Panc1 (cell line): ENCODE measurements around the gene TRMT61A. TPM values are rescaled to one million over a fixed set of nuclear protein-coding genes. Genes with fewer than 3 reads are reported as not detected.
A peak's percentile ranks its signal among the peaks of the same experiment; 100 is the strongest.

ENCODE experiments used
- ATAC-seq: fragments of 200-7000 bp; cut with Tn5 transposase; 2 replicates; pipeline ENCODE4 v1.9.1; 2020; ENCODE audit warnings: mild to moderate bottlenecking, moderate library complexity
- BruUV-seq: library from RNA; stranded (reverse); fragments of 400-500 nt; replicated peaks from 2 replicates; lab custom pipeline; 2021; lab: Mats Ljungman, UMichigan
- CTCF ChIA-PET: fragments of 300-600 bp; sonication (Branson Sonifier 250); formaldehyde crosslinking; loops from one replicate; lab custom pipeline; 2022; ENCODE audit warnings: antibody characterized with exemption; lab: Charles Lee
- POLR2A ChIA-PET: fragments of 300-600 bp; sonication (Branson Sonifier 250); formaldehyde crosslinking; loops from one replicate; lab custom pipeline; 2022; ENCODE audit warnings: antibody characterized with exemption; lab: Charles Lee
- DNase-seq: peaks from one replicate; pipeline ENCODE4 v3.0.0-alpha.2; 2010; ENCODE audit warnings: low read depth, low spot score
- H3K27ac ChIP-seq: 2 replicates; pipeline ENCODE4 v1.5.1; 2011; ENCODE audit warnings: mild to moderate bottlenecking, low read length, inconsistent platforms
- H3K27me3 ChIP-seq: fragments of 200-500 bp; sonication (Bioruptor generic); 2 replicates; pipeline ENCODE4 v1.6.0; 2014; ENCODE audit warnings: low read length, inconsistent platforms; ENCODE audit not compliant: control insufficient read depth, insufficient read depth
- H3K36me3 ChIP-seq: fragments of 200-500 bp; sonication (Bioruptor generic); 2 replicates; pipeline ENCODE4 v1.5.1; 2014; ENCODE audit warnings: inconsistent platforms, mild to moderate bottlenecking, low read length, moderate library complexity; ENCODE audit not compliant: control insufficient read depth, insufficient read depth
- H3K4me1 ChIP-seq: 2 replicates; pipeline ENCODE4 v1.5.1; 2011; ENCODE audit warnings: inconsistent platforms, mild to moderate bottlenecking, low read length, moderate library complexity; ENCODE audit not compliant: control insufficient read depth, insufficient read depth
- H3K4me3 ChIP-seq, 2 experiments: 2 replicates each; pipeline ENCODE4 v1.5.1; 2011 to 2012; ENCODE audit warnings: low read depth in 2 of 2, low read length in 2 of 2, mild to moderate bottlenecking in 2 of 2, inconsistent platforms in 1 of 2, moderate library complexity in 1 of 2
- H3K9me3 ChIP-seq: fragments of 200-500 bp; sonication (Bioruptor generic); 2 replicates; pipeline ENCODE4 v1.5.1; 2014; ENCODE audit warnings: low read depth, mild to moderate bottlenecking, inconsistent platforms, low read length, moderate library complexity; ENCODE audit not compliant: control insufficient read depth, insufficient read depth
- POLR2AphosphoS5 ChIP-seq: IDR thresholded peaks from 2 replicates; pipeline ENCODE4 v1.6.1; 2012; ENCODE audit warnings: mild to moderate bottlenecking, low read depth, low read length, moderate library complexity
- SIN3A ChIP-seq: IDR thresholded peaks from 2 replicates; pipeline ENCODE4 v1.6.1; 2012; ENCODE audit warnings: low read depth, mild to moderate bottlenecking, low read length, moderate library complexity, borderline replicate concordance; ENCODE audit not compliant: insufficient read depth
- TCF7L2 ChIP-seq: IDR thresholded peaks from 2 replicates; pipeline ENCODE4 v1.6.1; 2011; ENCODE audit warnings: mild to moderate bottlenecking, low read depth, low read length, inconsistent platforms
- in situ Hi-C: cut with HindIII; loops from 2 replicates; pipeline ENCODE4 v1.10.0; 2016; ENCODE audit warnings: low sequenced_read_pairs, low pct_unique_long_range_greater_than_20kb
- intact Hi-C: fragments of 100-400 bp; cut with micrococcal nuclease; formaldehyde crosslinking; loops from one replicate; pipeline ENCODE4 v1.10.0; 2022; ENCODE audit not compliant: unreplicated experiment
- total RNA-seq: library from RNA; stranded (reverse); gene quantifications from one replicate; pipeline ENCODE4 v1.2.1, GENCODE V29; 2021; ENCODE audit not compliant: unreplicated experiment
- TF ChIP-seq, protein P1 (sequence below), 2 experiments: IDR thresholded peaks; 2 replicates each; pipeline ENCODE4 v1.6.1; 2011 to 2012; ENCODE audit warnings: low read depth in 2 of 2, control low read depth in 1 of 2, low read length in 1 of 2, mild to moderate bottlenecking in 1 of 2, moderate library complexity in 1 of 2; ENCODE audit not compliant: insufficient read depth in 1 of 2
- TF ChIP-seq, protein P2 (sequence below): fragments of 450-650 bp; IDR thresholded peaks from 2 replicates; pipeline ENCODE4 v1.5.1; 2017; ENCODE audit warnings: mild to moderate bottlenecking

The TRMT61A gene
- total RNA-seq, 1 experiment from 2014 or later: 22.9 TPM

DNA sequence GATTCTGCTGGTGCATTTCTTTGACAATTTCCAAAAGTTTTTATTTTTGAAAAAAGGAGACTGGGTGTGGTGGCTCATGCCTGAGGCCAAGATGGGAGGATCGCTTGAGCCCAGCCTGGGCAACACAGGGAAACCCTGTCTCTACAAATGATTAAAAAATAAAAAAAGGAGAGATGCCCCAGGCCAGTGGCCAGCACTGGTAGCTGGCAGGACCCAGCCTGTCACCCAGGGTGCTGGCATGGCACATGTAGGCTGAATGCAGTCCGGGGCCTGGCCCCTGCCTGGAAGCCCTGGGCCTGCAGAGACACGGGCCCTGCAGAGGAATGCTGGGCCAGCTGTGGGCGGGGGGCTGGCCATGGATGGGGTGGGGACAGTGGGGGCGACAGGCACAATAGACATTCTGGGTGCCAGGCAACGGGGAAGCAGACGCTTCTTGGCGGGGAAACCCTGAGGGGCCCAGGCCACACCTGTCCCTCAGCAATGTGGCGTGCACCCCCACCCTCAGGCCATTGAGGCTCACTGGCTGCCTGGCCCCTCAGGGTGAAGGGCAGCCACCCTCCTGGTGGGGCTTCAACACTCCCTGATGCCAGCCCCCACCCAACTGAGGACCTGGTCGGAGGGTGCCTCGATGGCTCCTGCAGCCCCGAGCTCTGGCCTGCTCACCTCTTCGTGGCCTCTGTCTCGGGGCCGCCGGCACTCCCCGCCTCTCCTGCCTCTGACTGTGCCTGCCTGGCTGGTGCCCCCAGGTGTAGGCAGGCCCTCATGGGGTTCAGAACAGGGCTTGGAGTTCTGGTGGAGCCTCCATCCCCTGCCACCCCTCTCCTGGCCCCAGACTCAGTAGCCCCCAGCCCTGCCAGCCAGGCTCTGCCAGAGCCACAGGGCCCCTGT, 12.1 kb downstream of the TRMT61A start:
- TF ChIP-seq, protein P1, sequence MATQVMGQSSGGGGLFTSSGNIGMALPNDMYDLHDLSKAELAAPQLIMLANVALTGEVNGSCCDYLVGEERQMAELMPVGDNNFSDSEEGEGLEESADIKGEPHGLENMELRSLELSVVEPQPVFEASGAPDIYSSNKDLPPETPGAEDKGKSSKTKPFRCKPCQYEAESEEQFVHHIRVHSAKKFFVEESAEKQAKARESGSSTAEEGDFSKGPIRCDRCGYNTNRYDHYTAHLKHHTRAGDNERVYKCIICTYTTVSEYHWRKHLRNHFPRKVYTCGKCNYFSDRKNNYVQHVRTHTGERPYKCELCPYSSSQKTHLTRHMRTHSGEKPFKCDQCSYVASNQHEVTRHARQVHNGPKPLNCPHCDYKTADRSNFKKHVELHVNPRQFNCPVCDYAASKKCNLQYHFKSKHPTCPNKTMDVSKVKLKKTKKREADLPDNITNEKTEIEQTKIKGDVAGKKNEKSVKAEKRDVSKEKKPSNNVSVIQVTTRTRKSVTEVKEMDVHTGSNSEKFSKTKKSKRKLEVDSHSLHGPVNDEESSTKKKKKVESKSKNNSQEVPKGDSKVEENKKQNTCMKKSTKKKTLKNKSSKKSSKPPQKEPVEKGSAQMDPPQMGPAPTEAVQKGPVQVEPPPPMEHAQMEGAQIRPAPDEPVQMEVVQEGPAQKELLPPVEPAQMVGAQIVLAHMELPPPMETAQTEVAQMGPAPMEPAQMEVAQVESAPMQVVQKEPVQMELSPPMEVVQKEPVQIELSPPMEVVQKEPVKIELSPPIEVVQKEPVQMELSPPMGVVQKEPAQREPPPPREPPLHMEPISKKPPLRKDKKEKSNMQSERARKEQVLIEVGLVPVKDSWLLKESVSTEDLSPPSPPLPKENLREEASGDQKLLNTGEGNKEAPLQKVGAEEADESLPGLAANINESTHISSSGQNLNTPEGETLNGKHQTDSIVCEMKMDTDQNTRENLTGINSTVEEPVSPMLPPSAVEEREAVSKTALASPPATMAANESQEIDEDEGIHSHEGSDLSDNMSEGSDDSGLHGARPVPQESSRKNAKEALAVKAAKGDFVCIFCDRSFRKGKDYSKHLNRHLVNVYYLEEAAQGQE (IDR thresholded peaks at IDR 0.05; ENCODE audit: insufficient read depth in 1 of 2, low read depth in 2 of 2, low read length in 1 of 2): no peak
- no peak for TF ChIP-seq SIN3A
- no peak for TF ChIP-seq POLR2AphosphoS5
- TF ChIP-seq, protein P2, sequence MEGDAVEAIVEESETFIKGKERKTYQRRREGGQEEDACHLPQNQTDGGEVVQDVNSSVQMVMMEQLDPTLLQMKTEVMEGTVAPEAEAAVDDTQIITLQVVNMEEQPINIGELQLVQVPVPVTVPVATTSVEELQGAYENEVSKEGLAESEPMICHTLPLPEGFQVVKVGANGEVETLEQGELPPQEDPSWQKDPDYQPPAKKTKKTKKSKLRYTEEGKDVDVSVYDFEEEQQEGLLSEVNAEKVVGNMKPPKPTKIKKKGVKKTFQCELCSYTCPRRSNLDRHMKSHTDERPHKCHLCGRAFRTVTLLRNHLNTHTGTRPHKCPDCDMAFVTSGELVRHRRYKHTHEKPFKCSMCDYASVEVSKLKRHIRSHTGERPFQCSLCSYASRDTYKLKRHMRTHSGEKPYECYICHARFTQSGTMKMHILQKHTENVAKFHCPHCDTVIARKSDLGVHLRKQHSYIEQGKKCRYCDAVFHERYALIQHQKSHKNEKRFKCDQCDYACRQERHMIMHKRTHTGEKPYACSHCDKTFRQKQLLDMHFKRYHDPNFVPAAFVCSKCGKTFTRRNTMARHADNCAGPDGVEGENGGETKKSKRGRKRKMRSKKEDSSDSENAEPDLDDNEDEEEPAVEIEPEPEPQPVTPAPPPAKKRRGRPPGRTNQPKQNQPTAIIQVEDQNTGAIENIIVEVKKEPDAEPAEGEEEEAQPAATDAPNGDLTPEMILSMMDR: no peak
- no peak for TF ChIP-seq TCF7L2
- ATAC-seq: no peak
- Histone ChIP-seq H3K27ac (peak overlapping the region; percentile 80), H3K27me3 (no peaks in the 10 kb centered on the region), H3K36me3 (no peaks in the 10 kb centered on the region), H3K9me3 (no peaks in the 10 kb centered on the region), H3K4me1 (peaks cover 56% of the 10 kb centered on the region), H3K4me3 (no peak overlapping the region)
- POLR2A ChIA-PET: interaction anchor here (0.7 to 1.5 kb wide), 2 partner anchors 11 to 16 kb away, joined by 3 to 5 read pairs; no protein-coding TSS in a partner anchor
- BruUV-seq: no TSS peak
- intact Hi-C loops: no loop called here
- CTCF ChIA-PET: no interaction called here
- no peak for DNase-seq
- in situ Hi-C loops: no loop called here

DNA sequence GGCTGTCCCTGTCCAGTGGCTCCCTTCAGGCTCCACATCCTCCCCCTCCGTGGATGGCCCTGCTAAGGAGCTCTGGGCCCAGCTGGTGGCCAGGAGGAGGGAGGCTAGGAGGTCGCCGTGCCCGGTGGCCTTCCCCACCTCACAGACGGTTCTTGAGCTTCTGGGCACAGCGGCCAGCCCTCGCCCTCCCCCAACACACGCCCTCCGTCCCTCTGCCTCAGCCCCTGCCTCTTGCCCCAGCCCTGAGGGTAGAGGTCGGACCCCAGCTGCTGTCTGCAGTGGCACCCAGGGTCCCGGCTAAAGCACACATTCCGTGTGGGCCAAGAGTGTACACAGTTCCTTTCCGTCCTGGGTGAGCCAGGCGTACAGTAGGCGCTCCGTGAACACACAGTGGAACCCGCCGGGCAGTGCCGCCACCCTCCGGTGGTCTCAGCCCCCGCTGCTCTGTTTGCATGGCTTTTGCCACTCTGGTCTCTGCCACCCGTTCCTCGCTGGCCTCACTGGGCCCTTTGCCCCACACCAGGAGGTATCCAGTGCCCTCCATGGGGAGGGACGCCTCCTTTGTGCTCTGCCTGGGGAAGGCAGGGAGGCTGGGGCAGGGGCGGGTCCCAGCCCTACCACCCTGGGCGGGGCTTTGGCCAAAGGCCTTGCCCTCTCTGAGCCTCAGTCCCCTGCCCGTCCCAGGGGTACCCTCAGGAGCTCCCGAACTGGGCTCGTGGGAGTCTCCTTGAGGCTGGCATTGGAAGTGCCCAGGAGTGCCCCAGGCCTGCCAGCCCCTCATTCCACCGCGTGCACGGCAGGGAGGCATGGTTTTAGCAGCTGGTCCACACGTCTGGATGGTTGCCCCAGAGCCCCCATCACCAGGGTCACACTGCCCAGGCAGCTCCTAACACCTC, 13.0 kb downstream of the TRMT61A start:
- Histone ChIP-seq H3K27ac (peak overlapping the region; percentile 80), H3K4me1 (peaks cover 56% of the 10 kb centered on the region), H3K27me3 (no peaks in the 10 kb centered on the region), H3K9me3 (no peaks in the 10 kb centered on the region), H3K4me3 (no peak overlapping the region), H3K36me3 (no peaks in the 10 kb centered on the region)
- DNase-seq (no peak), ATAC-seq (peak; percentile 39)
- TF ChIP-seq, protein P2: 0 out of 2 replicates have a peak, but pooled peaks have one; percentile 9
- no peak for TF ChIP-seq SIN3A
- intact Hi-C loops (no loop called here), in situ Hi-C loops (no loop called here)
- ChIA-PET POLR2A (interaction anchor here (0.7 kb wide), 1 partner anchor 15 kb away, joined by 5 read pairs; no protein-coding TSS in a partner anchor), CTCF (interaction anchor here (0.7 kb wide), 1 partner anchor 59 kb away, joined by 11 read pairs; no protein-coding TSS in a partner anchor)
- BruUV-seq: no TSS peak
